ENCODE data around the gene FGF8.
A peak's percentile ranks its signal among the peaks of the same experiment; 100 is the strongest.

The FGF8 gene

DNA sequence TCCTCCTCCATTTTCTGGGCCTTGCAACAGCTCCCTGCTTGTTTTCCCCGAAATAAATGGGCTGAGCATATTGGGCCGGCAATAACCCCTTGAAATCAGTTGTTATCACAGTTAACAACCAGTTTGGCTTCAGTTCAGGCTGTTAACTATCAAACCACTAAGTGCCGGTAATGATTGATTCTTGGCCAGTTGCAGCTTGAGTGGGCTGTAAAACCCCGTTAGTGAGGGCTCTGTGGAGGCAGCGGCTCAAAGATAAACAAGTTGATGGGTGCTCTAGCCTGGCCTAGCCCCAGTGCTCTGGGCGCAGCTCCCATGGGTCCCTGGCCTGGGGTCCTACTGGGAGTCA lies 8.3 kb downstream of the FGF8 start:
- no peak overlapping the region for H3K4me3 ChIP-seq
- no peak for DNase-seq (ENCODE audit: low spot score)
- H3K27ac ChIP-seq: no peak overlapping the region
- TF ChIP-seq, protein P1, sequence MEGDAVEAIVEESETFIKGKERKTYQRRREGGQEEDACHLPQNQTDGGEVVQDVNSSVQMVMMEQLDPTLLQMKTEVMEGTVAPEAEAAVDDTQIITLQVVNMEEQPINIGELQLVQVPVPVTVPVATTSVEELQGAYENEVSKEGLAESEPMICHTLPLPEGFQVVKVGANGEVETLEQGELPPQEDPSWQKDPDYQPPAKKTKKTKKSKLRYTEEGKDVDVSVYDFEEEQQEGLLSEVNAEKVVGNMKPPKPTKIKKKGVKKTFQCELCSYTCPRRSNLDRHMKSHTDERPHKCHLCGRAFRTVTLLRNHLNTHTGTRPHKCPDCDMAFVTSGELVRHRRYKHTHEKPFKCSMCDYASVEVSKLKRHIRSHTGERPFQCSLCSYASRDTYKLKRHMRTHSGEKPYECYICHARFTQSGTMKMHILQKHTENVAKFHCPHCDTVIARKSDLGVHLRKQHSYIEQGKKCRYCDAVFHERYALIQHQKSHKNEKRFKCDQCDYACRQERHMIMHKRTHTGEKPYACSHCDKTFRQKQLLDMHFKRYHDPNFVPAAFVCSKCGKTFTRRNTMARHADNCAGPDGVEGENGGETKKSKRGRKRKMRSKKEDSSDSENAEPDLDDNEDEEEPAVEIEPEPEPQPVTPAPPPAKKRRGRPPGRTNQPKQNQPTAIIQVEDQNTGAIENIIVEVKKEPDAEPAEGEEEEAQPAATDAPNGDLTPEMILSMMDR (IDR thresholded peaks at IDR 0.05): no peak

DNA sequence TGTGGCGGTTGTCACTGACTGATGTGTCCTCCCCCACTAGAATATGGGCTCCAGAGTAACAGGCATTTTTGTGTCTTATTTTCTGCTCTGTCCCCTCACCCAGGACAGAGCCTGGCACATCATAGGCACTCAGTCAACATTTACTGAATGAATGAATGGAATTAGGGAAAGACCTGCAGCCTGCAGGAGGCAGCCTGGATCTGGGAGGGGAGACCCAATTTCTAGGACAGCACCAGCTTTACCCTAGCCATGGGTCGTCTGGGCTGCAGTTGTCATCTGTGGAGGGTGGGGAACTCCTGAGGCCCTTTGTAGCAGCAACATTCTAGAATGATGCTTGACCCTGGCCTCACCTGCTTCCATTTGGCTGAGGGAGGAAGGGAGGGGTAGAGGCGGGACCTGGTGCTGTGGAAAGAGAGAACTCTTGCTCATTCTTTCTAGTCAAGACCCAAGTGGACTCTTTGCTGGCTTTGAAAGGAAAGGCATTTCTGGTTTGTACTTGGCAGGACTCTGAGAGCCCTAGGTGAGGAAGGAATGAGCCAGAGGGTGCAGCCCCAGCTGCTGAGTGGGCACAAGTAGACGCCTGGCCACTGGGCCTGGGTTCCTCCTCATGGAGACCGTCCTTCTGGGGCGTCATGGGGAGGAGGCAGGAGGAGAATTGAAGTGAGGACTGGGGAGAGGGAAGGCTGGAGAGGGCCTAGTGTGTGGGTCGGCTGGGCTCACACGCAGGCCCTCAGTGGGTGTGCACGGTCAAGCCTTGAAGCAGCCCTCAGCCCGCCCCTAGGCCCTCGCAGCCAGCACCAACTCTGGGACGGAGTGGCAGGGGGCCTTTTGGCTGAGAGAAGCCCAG lies 8.9 kb downstream of the FGF8 start:
- DNase-seq (ENCODE audit: low spot score): no peak
- H3K27ac ChIP-seq: no peak overlapping the region
- TF ChIP-seq, protein P1 (IDR thresholded peaks at IDR 0.05): no peak
- no peak overlapping the region for H3K4me3 ChIP-seq

DNA sequence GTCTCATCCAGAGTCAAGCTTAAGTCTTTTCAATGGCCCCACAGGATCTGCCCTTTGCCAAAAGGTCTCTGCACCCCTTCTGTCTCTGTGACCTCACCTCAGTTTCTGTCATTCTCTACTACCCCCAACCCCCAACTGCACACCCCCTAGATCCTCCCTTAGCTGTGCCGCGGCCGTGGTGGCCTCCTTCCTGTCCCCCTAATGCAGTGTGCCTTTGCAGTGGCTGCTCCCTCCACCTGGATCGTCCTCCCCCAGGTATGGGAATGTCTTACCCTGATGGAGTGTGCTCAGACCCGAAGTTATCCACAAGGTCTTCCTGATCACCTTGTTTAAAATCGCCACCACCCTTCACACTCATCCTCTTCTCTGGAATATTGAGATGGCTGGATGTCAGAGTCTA lies 9.6 kb downstream of the FGF8 start:
- Histone ChIP-seq H3K4me3 (no peak overlapping the region), H3K27ac (no peak overlapping the region)
- DNase-seq (ENCODE audit: low spot score): no peak
- TF ChIP-seq, protein P1 (IDR thresholded peaks at IDR 0.05): no peak

DNA sequence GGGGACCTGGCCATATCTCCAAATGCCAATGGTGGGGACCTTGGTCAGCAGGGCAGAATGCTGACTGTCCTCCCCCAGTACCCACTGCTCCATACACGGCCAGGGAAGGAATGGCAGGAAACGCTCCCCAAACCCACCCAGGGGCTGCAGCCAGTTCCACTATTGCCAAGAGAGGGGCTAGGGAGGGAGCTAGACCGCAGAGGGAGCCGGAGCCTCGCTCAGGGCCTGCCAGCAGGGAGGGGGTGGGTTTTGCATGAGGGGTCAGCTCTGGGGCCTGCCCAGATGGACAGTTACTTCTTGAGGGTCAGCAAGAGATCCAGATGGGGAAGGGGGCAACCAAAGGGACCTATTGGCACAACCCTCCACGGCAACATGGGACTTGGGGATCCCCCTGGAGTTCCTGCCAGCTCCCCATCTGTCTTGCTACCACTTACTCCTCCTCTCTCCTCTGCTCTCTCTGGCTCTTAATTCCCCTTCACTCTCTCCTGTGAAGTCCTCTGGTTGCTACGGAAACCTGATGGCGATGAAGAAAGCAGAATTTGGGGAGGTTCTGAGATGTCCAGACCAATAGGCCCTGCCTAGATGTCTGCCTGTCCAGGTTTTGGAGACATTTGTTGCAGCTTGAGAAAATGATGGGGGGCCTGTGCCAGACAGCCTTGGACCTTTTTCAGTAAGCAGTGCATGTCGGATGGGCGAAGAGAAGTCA lies 12.6 kb downstream of the FGF8 start:
- TF ChIP-seq, protein P1 (IDR thresholded peaks at IDR 0.05): no peak
- no peak overlapping the region for H3K4me3 ChIP-seq
- no peak overlapping the region for H3K27ac ChIP-seq
- peak; percentile 60 for DNase-seq (ENCODE audit: low spot score)

DNA sequence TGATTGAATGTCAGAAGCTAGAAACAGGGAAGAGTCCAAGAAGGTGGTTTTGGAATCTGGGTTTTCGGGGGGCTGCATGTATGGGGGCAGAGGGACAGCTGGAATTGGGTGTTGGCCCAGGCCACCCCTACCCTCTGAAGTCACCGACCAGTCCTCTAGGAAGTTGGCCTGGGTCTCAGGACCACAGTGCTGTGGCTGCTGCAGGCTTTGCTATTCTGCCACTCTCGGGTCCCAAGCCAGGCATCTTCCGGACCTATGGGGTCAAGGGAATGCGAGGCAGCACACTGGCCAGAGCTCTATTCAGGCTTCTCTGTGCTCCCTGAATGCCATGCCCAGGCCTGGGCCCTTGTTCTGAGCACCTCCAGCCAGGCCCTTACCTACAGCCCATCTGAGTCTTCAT lies 13.2 kb downstream of the FGF8 start:
- no peak overlapping the region for H3K4me3 ChIP-seq
- TF ChIP-seq, protein P1 (IDR thresholded peaks at IDR 0.05): no peak
- no peak overlapping the region for H3K27ac ChIP-seq
- DNase-seq (ENCODE audit: low spot score): no peak

DNA sequence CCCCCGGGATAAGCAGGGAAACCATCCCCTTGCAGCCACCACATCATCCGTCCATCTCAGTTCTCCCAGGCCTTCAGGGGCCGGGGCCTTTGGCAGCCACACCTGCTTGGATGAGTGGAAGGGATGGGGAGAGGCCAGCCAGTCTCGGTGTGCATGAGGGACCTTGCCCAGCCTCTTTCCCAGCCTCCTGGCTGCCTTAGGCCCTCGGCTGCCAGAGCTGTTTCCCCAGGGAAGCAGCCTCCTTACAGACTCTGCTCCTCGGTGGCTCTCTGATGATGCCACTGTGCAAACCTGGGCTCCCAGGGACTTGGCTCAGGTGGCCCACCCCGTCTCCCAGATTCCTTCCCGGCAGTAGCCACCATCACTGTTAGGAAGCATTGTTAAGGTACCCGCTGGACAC lies 14.7 kb downstream of the FGF8 start:
- no peak overlapping the region for H3K4me3 ChIP-seq
- TF ChIP-seq, protein P1 (IDR thresholded peaks at IDR 0.05): no peak
- H3K27ac ChIP-seq: no peak overlapping the region
- DNase-seq (ENCODE audit: low spot score): no peak

DNA sequence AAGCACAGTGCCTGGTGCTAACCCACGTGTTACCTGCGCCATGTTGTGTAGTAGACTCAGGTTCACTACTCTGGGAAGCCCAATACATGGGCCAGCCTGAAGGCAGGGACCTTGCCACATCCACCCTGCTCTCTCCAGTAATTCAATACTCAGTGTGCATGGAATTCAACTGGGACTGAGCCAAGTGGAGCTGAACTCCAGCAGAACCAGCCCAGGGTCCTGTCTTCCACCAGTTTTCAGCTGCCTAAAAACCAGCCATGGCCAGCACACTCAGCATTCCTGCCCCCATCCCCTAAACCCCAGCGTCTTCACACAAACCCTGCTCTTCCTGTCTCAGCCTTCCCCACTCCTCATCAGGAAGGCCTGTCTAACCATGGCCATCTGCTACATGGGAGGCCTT lies 15.4 kb downstream of the FGF8 start:
- no peak overlapping the region for H3K4me3 ChIP-seq
- H3K27ac ChIP-seq: no peak overlapping the region
- no peak for DNase-seq (ENCODE audit: low spot score)
- TF ChIP-seq, protein P1 (IDR thresholded peaks at IDR 0.05): no peak

Measured in coronary artery (tissue), 2 donors.